Measurements from ENCODE around the gene HOXB5.

HOXB5 gene

GRCh38 chr17:48603959-48604769 lies 10.6 kb upstream of the HOXB5 start (continued):
- TF ChIP-seq FEZF1 (tag by site-specific recombination; IDR thresholded peaks at IDR 0.05) (no peak), ZNF121 (tag by site-specific recombination; IDR thresholded peaks at IDR 0.05) (no peak), ZNF707 (tag by site-specific recombination; IDR thresholded peaks at IDR 0.05) (no peak), ZBTB17 (tag by site-specific recombination; IDR thresholded peaks at IDR 0.05) (no peak; the same call in 1 of the 2 replicates), ZNF311 (tag by site-specific recombination; IDR thresholded peaks at IDR 0.05; ENCODE audit: borderline replicate concordance) (no peak), ZBTB44 (tag by site-specific recombination; IDR thresholded peaks at IDR 0.05) (no peak), ZBTB20 (tag by site-specific recombination; IDR thresholded peaks at IDR 0.05) (peak; percentile 38; the same call in 1 of the 2 replicates), PRDM4 (tag by site-specific recombination; IDR thresholded peaks at IDR 0.05) (no peak), ZSCAN18 (tag by site-specific recombination; IDR thresholded peaks at IDR 0.05) (no peak), ZNF239 (tag by site-specific recombination; IDR thresholded peaks at IDR 0.05) (no peak), SCRT2 (tag by site-specific recombination; IDR thresholded peaks at IDR 0.05) (no peak), KLF10 (tag by site-specific recombination; IDR thresholded peaks at IDR 0.05) (no peak), ZNF221 (tag by site-specific recombination; IDR thresholded peaks at IDR 0.05; ENCODE audit: borderline replicate concordance) (no peak), AEBP2 (tag by site-specific recombination; IDR thresholded peaks at IDR 0.05; ENCODE audit: borderline replicate concordance) (no peak), ZNF660 (tag by site-specific recombination; IDR thresholded peaks at IDR 0.05) (no peak), ZNF404 (tag by site-specific recombination; IDR thresholded peaks at IDR 0.05) (no peak), ZNF132 (tag by site-specific recombination; IDR thresholded peaks at IDR 0.05; ENCODE audit: borderline replicate concordance) (no peak), ZNF433 (tag by site-specific recombination; IDR thresholded peaks at IDR 0.05; ENCODE audit: low read depth) (no peak), ZSCAN4 (tag by site-specific recombination; IDR thresholded peaks at IDR 0.05) (no peak), GLIS2 (tag by site-specific recombination; IDR thresholded peaks at IDR 0.05) (peak; percentile 92), SETDB1 (IDR thresholded peaks at IDR 0.05; ENCODE audit: insufficient read length, low read length) (no peak), ZNF473 (tag by site-specific recombination; IDR thresholded peaks at IDR 0.05) (no peak), ZNF354C (tag by site-specific recombination; IDR thresholded peaks at IDR 0.05; ENCODE audit: borderline replicate concordance, low read depth) (no peak), HIC1 (tag by site-specific recombination; IDR thresholded peaks at IDR 0.05) (0 out of 2 replicates have a peak, but pooled peaks have one; percentile 38), OVOL3 (tag by site-specific recombination; IDR thresholded peaks at IDR 0.05) (no peak), REPIN1 (tag by site-specific recombination; IDR thresholded peaks at IDR 0.05; ENCODE audit: low read depth) (no peak), GLI4 (tag by site-specific recombination; IDR thresholded peaks at IDR 0.05) (no peak)
